Measurements from ENCODE around the gene POMT1. TPM values are rescaled to one million over a fixed set of nuclear protein-coding genes. Genes with fewer than 3 reads are reported as not detected.

POMT1 gene
- total RNA-seq, 2 donors from 2014 or later = 36.5 to 59.5 TPM

GRCh38 chr9:131530546-131530919 is 27.8 kb downstream of the POMT1 start:
- Histone ChIP-seq H3K9me3 (no peaks in the 10 kb centered on the region), H3K27ac (peak overlapping the region; percentile 78 to 81), H3K36me3 (peaks cover 0 to 15% of the 10 kb centered on the region in 2 donors), H3K4me1 (replicated peaks) (peaks cover 6% of the 10 kb centered on the region), H3K27me3 (replicated peaks; ENCODE audit: insufficient read depth) (no peaks in the 10 kb centered on the region), H3K4me3 (peak overlapping the region; percentile 99)
- TF ChIP-seq CTCF (IDR thresholded peaks at IDR 0.05) = peak in 2 of 4 experiments; percentile 18 to 33
- TF ChIP-seq POLR2A (IDR thresholded peaks at IDR 0.05) = no peak
- TF ChIP-seq POLR2AphosphoS5 (IDR thresholded peaks at IDR 0.05) = no peak
- DNase-seq (ENCODE audit: low spot score) = peak; percentile 25
- 2% methylated on average over 29 of the region's 29 CpGs for WGBS
- intact Hi-C loops (cut with DNase I) = loop anchor here (1.0 kb wide), 1 partner anchor 180 kb away; no protein-coding TSS in a partner anchor

- H3K36me3 ChIP-seq = peaks cover 0 to 15% of the 10 kb centered on the region in 2 donors
- DNase-seq (ENCODE audit: low spot score) = peak; percentile 60
- no peaks in the 10 kb centered on the region for H3K9me3 ChIP-seq
- peak within 1 kb of the TSS; percentile 99 for H3K4me3 ChIP-seq
- peaks cover 6% of the 10 kb centered on the region for H3K4me1 ChIP-seq (replicated peaks)
- peak within 1 kb of the TSS; percentile 78 to 81 for H3K27ac ChIP-seq
- intact Hi-C loops (cut with DNase I) = loop anchor here (1.0 kb wide), 1 partner anchor 181 kb away; no protein-coding TSS in a partner anchor
- TF ChIP-seq POLR2A (IDR thresholded peaks at IDR 0.05) = peak; percentile 32
- TF ChIP-seq CTCF (IDR thresholded peaks at IDR 0.05) = peak in 2 of 4 experiments; percentile 9 to 29
- no peak for TF ChIP-seq POLR2AphosphoS5 (IDR thresholded peaks at IDR 0.05)
- WGBS = 10% methylated on average over 28 of the region's 103 CpGs
- H3K27me3 ChIP-seq (replicated peaks; ENCODE audit: insufficient read depth) = no peaks in the 10 kb centered on the region
Measured at GRCh38 chr9:131530920-131531832, 28.5 kb downstream of the POMT1 start, which contains the start of gene UCK1. Gene UCK1 (minus strand): TSS chr9:131531263. CDS start chr9:131531174, 89 bp downstream.

GRCh38 chr9:131534721-131535237 is 32.1 kb downstream of the POMT1 start:
- intact Hi-C loops (cut with DNase I) = no loop called here

GRCh38 chr9:131537946-131538345 is 35.2 kb downstream of the POMT1 start:
- no peak overlapping the region for H3K4me3 ChIP-seq
- no peak for TF ChIP-seq POLR2AphosphoS5 (IDR thresholded peaks at IDR 0.05)
- no peak for TF ChIP-seq CTCF (IDR thresholded peaks at IDR 0.05)
- no peak for TF ChIP-seq POLR2A (IDR thresholded peaks at IDR 0.05)
- 91% methylated on average over 19 of the region's 19 CpGs for WGBS
- intact Hi-C loops (cut with DNase I) = no loop called here
- H3K27me3 ChIP-seq (replicated peaks; ENCODE audit: insufficient read depth) = no peaks in the 10 kb centered on the region
- no peaks in the 10 kb centered on the region for H3K4me1 ChIP-seq (replicated peaks)
- H3K9me3 ChIP-seq = no peaks in the 10 kb centered on the region
- no peak overlapping the region for H3K27ac ChIP-seq
- DNase-seq (ENCODE audit: low spot score) = no peak
- no peaks in the 10 kb centered on the region for H3K36me3 ChIP-seq

More at GRCh38 chr9:131534721-131535237, 32.1 kb downstream of the POMT1 start:
- H3K27me3 ChIP-seq (replicated peaks; ENCODE audit: insufficient read depth) = no peaks in the 10 kb centered on the region
- no peak for DNase-seq (ENCODE audit: low spot score)
- TF ChIP-seq POLR2A (IDR thresholded peaks at IDR 0.05) (no peak), CTCF (IDR thresholded peaks at IDR 0.05) (no peak), POLR2AphosphoS5 (IDR thresholded peaks at IDR 0.05) (no peak)
- 48% methylated on average over 8 of the region's 8 CpGs for WGBS
- H3K4me3 ChIP-seq = no peak overlapping the region
- H3K4me1 ChIP-seq (replicated peaks) = peaks cover 5% of the 10 kb centered on the region
- H3K27ac ChIP-seq = no peak overlapping the region
- H3K36me3 ChIP-seq = no peaks in the 10 kb centered on the region
- no peaks in the 10 kb centered on the region for H3K9me3 ChIP-seq
